ENCODE measurements around the gene GALNT10. TPM values are rescaled to one million over a fixed set of nuclear protein-coding genes. Genes with fewer than 3 reads are reported as not detected.

Gene GALNT10
- total and polyA plus RNA-seq, 10 of the 15 experiments (the other 5 are each of a cell fraction or from before 2014, with no cell fraction given): 3.9 to 35.4 (median 15.5) TPM

DNA sequence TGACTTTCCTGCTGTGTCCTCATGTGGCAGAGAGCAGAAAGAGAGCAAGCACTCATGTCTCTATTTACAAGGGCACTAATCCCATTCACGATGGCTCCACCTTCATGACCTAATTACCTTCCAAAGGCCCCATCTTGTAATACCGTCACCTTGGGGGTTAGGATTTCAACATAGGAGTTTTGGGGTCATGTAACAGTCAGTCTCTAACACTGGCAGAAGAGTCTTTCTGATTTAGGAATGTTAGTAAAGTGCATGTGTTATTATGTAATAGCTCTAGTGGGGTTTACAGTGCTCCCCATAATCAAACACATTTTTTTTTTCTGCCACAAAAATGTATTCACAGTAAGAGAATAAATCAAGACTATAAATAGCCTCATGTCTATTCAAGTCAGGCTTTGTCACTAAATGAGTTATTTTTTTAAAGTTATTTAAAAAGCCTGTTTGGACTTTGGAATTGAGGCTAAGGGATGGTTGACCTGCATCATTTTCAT is 19.1 kb downstream of the GALNT10 start:
- peaks cover 15% of the 10 kb centered on the region for H3K79me2 ChIP-seq (ENCODE audit: control insufficient read depth, insufficient read depth, low read length)
- RAD21 ChIA-PET (ENCODE audit: unreplicated experiment): no interaction called here
- WGBS (ENCODE audit: insufficient coverage, insufficient replicate concordance, low lambda C conversion rate, missing lambda C conversion rate): 98% methylated on average over 2 of the region's 2 CpGs
- CTCF ChIA-PET: interaction anchor here (1.0 kb wide), 1 partner anchor 196 kb away, joined by 4 read pairs; no protein-coding TSS in a partner anchor
- no peaks in the 10 kb centered on the region for H4K20me1 ChIP-seq (ENCODE audit: control insufficient read depth, insufficient read depth)
- intact Hi-C loops (cut with micrococcal nuclease; ENCODE audit: unreplicated experiment) (no loop called here), in situ Hi-C loops (cut with MboI) (no loop called here)
- no TSS peak for BruUV-seq (replicated peaks)
- H2AFZ ChIP-seq (ENCODE audit: control insufficient read depth, low read depth, low read length): no peak overlapping the region
- no peak for FAIRE-seq
- no peak overlapping the region for H3K4me3 ChIP-seq
- SMC1A ChIA-PET (ENCODE audit: uncharacterized antibody, unreplicated experiment): interaction anchor here (0.6 kb wide), 1 partner anchor 13 kb away, joined by 3 read pairs; no protein-coding TSS in a partner anchor
- ATAC-seq: no peak
- no peak overlapping the region for H3K4me2 ChIP-seq (ENCODE audit: control insufficient read depth, insufficient read depth)
- peaks cover 1 to 21% of the 10 kb centered on the region in 2 experiments; a peak in 2 of 4 replicates for H3K36me3 ChIP-seq (ENCODE audit: control insufficient read depth in 2 of 2, insufficient read depth in 2 of 2, low read length in 1 of 2)
- H3K27ac ChIP-seq (ENCODE audit: control insufficient read depth, insufficient read depth): no peak overlapping the region
- no peak overlapping the region for H3K9ac ChIP-seq (ENCODE audit: control insufficient read depth, insufficient read depth, low read length)
- H3K9me3 ChIP-seq (replicated peaks; ENCODE audit: control insufficient read depth, insufficient read depth, low read length): no peaks in the 10 kb centered on the region; the same call in 2 of the 3 replicates
- TF ChIP-seq MEF2B (IDR thresholded peaks at IDR 0.05; ENCODE audit: partially characterized antibody, poor library complexity, severe bottlenecking): peak; percentile 37
- TF ChIP-seq SREBF1 (IDR thresholded peaks at IDR 0.05; ENCODE audit: low read length): no peak
- POLR2A ChIA-PET: no interaction called here
- peaks cover 8% of the 10 kb centered on the region for H3K4me1 ChIP-seq (ENCODE audit: control insufficient read depth, insufficient read depth, low read length)
- no peaks in the 10 kb centered on the region for H3K27me3 ChIP-seq (replicated peaks in 1 of 2; ENCODE audit: control insufficient read depth in 2 of 2, insufficient read depth in 2 of 2, low read length in 1 of 2)
- no peak for DNase-seq (ENCODE audit: low read depth, low spot score)

DNA sequence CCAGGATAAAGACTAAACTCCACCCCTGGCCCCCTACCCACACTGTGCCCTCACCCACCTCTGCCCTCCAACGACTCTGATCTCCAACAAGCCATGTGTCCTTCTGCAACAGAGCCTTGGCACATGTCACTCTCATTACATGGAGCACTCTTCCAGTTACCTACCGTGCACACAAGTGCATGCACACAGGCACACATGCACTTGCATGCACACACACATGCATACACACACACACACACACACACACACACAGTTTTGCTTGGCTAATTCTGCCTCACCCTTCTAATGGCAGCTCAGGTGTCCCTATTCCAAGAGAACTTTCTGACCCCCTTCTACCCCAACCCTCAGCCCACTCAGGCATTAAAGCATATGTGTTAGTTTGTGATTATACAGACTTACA is 19.6 kb downstream of the GALNT10 start:
- Histone ChIP-seq H3K4me1 (ENCODE audit: control insufficient read depth, insufficient read depth, low read length) (peaks cover 10% of the 10 kb centered on the region), H4K20me1 (ENCODE audit: control insufficient read depth, insufficient read depth) (no peaks in the 10 kb centered on the region), H3K36me3 (ENCODE audit: control insufficient read depth in 2 of 2, insufficient read depth in 2 of 2, low read length in 1 of 2) (peaks cover 1 to 18% of the 10 kb centered on the region in 2 experiments; a peak in 2 of 4 replicates), H3K9ac (ENCODE audit: control insufficient read depth, insufficient read depth, low read length) (no peak overlapping the region), H3K9me3 (replicated peaks; ENCODE audit: control insufficient read depth, insufficient read depth, low read length) (no peaks in the 10 kb centered on the region; the same call in 2 of the 3 replicates), H3K4me2 (ENCODE audit: control insufficient read depth, insufficient read depth) (no peak overlapping the region), H3K27ac (ENCODE audit: control insufficient read depth, insufficient read depth) (no peak overlapping the region), H3K4me3 (no peak overlapping the region), H2AFZ (ENCODE audit: control insufficient read depth, low read depth, low read length) (no peak overlapping the region), H3K27me3 (replicated peaks in 1 of 2; ENCODE audit: control insufficient read depth in 2 of 2, insufficient read depth in 2 of 2, low read length in 1 of 2) (no peaks in the 10 kb centered on the region), H3K79me2 (ENCODE audit: control insufficient read depth, insufficient read depth, low read length) (peaks cover 12% of the 10 kb centered on the region)
- SMC1A ChIA-PET (ENCODE audit: uncharacterized antibody, unreplicated experiment): interaction anchor here (0.6 kb wide), 1 partner anchor 13 kb away, joined by 3 read pairs; no protein-coding TSS in a partner anchor
- no peak for ATAC-seq
- no peak for FAIRE-seq
- intact Hi-C loops (cut with micrococcal nuclease; ENCODE audit: unreplicated experiment): no loop called here
- in situ Hi-C loops (cut with MboI): no loop called here
- BruUV-seq (replicated peaks): no TSS peak
- RAD21 ChIA-PET (ENCODE audit: unreplicated experiment): no interaction called here
- CTCF ChIA-PET: no interaction called here
- WGBS (ENCODE audit: insufficient coverage, insufficient replicate concordance, low lambda C conversion rate, missing lambda C conversion rate): 61% methylated on average over 2 of the region's 2 CpGs
- POLR2A ChIA-PET: no interaction called here
- DNase-seq (ENCODE audit: low read depth, low spot score): no peak
- TF ChIP-seq NFYB (IDR thresholded peaks at IDR 0.05; ENCODE audit: insufficient read depth, low read depth, low read length) (no peak), NBN (IDR thresholded peaks at IDR 0.05) (0 out of 2 replicates have a peak, but pooled peaks have one; percentile 29), KAT2A (conservative IDR thresholded peaks at IDR 0.05; ENCODE audit: control insufficient read depth, low read depth, low read length) (no peak), IKZF2 (IDR thresholded peaks at IDR 0.05) (0 out of 4 replicates have a peak, but pooled peaks of 1 of the 2 experiments have one; percentile 39), HCFC1 (IDR thresholded peaks at IDR 0.05; ENCODE audit: low read length) (no peak), HDGF (IDR thresholded peaks at IDR 0.05) (peak; percentile 80; the same call in 1 of the 2 replicates), TBL1XR1 (IDR thresholded peaks at IDR 0.05; ENCODE audit: low read depth, low read length) (no peak)
- TF ChIP-seq, protein P1, sequence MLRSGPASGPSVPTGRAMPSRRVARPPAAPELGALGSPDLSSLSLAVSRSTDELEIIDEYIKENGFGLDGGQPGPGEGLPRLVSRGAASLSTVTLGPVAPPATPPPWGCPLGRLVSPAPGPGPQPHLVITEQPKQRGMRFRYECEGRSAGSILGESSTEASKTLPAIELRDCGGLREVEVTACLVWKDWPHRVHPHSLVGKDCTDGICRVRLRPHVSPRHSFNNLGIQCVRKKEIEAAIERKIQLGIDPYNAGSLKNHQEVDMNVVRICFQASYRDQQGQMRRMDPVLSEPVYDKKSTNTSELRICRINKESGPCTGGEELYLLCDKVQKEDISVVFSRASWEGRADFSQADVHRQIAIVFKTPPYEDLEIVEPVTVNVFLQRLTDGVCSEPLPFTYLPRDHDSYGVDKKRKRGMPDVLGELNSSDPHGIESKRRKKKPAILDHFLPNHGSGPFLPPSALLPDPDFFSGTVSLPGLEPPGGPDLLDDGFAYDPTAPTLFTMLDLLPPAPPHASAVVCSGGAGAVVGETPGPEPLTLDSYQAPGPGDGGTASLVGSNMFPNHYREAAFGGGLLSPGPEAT (IDR thresholded peaks at IDR 0.05; ENCODE audit: low read depth): no peak
